MM.1S (cell line): ENCODE results near the gene CIDEC.

Experiments
- CTCF ChIP-seq: fragments of 300-600 bp; sonication (generic); IDR thresholded peaks from 2 replicates; pipeline ENCODE4 v1.5.1; 2016; ENCODE audit warnings: antibody characterized with exemption, low read length, mixed read lengths
- EZH2 ChIP-seq: fragments of 300-600 bp; sonication (generic); optimal IDR thresholded peaks from 2 replicates; pipeline ENCODE3; 2017; ENCODE audit warnings: low read depth, mild to moderate bottlenecking, antibody characterized with exemption, low read length, mixed read lengths

DNA sequence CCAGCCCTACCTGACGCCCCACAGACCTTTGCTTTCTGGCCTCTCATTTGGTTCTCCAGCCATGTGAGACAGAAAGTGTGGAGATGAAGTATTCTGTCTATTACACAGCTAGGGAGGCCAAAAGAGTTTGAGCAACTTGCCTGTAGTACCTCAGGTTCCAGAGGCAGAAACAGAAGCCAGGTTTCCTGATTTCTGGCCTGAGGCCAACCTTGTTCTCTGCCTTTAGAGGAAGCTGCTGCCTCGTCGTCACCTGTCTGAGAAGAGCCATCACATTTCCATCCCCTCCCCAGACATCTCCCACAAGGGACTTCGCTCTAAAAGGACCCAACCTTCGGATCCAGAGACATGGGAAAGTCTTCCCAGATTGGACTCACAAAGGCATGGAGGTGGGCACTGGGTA lies 26.4 kb upstream of the CIDEC start:
- TF ChIP-seq CTCF, result no peak
- no peak for TF ChIP-seq EZH2
